ENCODE results near the gene NLRP5. TPM values are rescaled to one million over a fixed set of nuclear protein-coding genes. Genes with fewer than 3 reads are reported as not detected.

The NLRP5 gene
- total RNA-seq, 1 experiment from 2014 or later, result not detected

DNA sequence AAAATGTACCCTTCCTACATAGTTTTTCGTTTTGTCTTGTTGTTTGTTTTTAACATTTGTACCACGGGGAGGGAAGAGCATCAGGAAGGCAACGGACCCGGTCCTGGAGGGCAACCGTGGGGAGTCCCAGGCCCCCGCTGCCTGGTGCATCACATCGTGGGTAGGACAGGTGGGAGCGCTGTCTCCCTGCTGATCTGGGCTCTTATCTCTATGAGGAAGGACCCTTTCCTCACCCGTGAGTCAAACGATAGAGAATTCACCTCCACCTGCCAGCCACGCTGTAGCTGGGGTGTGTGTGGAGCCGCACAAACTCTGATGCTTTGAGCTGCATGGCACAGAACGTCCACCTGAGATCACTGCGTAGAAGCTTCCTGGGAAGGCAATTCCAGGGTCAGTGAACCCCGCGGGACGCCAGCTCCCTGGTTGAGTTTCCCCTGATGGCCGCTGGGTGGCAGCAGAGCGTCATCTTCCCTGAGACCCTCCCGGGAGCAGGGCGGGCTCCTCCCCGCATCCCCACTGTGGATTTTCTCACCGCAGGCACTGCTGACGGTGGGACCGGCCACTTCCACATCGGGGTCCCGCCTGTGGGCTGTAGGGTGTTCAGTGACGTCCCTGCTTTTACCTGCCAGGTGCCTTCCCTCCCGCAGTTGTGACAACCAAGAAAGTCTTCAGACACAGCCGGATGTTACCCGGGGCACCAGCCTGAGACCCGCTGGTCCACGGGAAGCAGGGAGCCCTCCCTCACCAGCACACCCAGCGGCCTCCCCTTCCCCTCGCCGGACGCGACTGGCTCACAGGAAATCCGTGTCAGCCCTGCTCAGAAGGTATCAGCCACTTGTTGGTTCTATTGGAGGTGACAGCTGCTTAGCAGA lies 79.8 kb downstream of the NLRP5 start:
- peak; percentile 67 for DNase-seq (ENCODE audit: low spot score)
- in situ Hi-C loops (cut with HindIII; ENCODE audit: low sequenced_read_pairs), result loop anchor here (25.0 kb wide), 1 partner anchor 271 kb away; no protein-coding TSS in a partner anchor

DNA sequence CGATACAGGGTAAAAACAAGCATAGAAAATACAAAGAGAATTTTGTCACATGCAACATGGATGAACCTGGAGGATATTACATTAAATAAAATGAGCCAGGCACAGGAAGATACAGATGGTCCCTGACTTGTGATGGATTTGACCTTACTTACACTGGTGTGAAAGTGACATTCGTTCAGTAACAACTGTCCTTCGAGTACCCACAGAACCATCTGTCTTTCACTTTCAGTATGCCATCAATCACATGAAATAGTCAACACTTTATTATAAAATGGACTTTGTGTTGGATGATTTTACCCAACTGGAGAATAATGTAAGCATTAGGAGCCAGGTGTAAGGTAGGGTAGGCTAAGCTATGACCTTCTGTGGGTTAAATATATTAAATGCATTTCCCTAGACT lies 83.1 kb downstream of the NLRP5 start:
- in situ Hi-C loops (cut with HindIII; ENCODE audit: low sequenced_read_pairs), result loop anchor here (25.0 kb wide), 1 partner anchor 268 kb away; no protein-coding TSS in a partner anchor
- DNase-seq (ENCODE audit: low spot score), result no peak

DNA sequence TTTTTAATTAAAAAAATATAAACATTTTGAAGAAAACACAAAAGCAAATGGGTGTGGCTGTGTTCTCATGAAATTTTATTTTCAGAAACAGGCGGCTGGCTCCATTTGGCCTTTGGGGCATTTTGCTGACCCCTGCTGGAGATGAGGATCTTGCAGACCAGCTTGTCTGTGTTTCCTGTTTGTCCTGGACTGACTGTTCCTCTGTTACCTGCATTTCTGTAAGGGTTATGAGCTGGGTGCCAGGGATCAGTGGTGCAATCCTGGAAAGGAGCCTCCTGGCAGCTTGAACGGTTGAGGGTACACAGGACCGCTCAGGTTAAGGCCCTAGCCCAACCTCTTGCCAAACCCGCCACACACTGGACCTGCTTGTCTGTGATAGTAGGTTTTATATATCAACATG lies 84.6 kb downstream of the NLRP5 start:
- in situ Hi-C loops (cut with HindIII; ENCODE audit: low sequenced_read_pairs), result loop anchor here (25.0 kb wide), 1 partner anchor 266 kb away; no protein-coding TSS in a partner anchor
- DNase-seq (ENCODE audit: low spot score), result no peak

DNA sequence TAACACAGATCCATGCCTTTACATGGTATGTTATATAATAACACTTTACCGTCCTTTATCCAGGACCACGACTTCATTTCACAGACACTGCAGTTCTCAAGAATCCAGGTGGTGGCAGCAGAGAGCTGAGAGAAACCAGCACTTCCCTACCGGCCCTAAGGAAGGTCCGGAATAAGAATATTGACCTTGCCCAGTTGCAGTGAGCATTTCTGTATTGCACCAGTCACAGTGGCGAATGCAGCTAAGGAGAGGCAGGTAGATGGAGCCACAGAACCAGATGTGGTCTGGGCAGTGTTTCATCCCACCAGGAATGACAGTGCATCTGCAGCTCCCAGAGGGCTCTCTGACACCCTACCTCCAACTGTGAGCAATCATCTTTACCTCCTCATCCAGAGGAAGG lies 89.9 kb downstream of the NLRP5 start:
- in situ Hi-C loops (cut with HindIII; ENCODE audit: low sequenced_read_pairs), result no loop called here
- DNase-seq (ENCODE audit: low spot score), result peak; percentile 57

DNA sequence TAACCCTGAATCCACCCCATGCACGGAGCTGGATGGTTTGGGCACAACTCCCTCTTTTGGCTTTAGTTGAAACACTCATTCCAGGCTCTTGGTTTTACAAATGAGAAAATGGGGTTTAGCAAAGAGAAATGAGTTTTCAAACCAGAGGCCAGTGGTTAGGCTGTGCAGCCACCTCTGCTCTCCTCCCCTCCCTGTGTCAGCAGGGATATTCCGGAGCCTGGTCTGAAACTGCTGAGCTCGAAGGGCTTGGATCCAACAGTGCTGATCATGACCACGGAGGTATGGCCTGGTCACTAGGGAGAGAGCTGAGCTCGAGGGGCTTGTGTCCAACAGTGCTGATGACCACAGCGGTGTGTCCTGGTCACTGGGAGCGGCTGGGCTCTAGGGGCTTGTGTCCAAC lies 93.0 kb downstream of the NLRP5 start:
- in situ Hi-C loops (cut with HindIII; ENCODE audit: low sequenced_read_pairs), result no loop called here
- DNase-seq (ENCODE audit: low spot score), result no peak

DNA sequence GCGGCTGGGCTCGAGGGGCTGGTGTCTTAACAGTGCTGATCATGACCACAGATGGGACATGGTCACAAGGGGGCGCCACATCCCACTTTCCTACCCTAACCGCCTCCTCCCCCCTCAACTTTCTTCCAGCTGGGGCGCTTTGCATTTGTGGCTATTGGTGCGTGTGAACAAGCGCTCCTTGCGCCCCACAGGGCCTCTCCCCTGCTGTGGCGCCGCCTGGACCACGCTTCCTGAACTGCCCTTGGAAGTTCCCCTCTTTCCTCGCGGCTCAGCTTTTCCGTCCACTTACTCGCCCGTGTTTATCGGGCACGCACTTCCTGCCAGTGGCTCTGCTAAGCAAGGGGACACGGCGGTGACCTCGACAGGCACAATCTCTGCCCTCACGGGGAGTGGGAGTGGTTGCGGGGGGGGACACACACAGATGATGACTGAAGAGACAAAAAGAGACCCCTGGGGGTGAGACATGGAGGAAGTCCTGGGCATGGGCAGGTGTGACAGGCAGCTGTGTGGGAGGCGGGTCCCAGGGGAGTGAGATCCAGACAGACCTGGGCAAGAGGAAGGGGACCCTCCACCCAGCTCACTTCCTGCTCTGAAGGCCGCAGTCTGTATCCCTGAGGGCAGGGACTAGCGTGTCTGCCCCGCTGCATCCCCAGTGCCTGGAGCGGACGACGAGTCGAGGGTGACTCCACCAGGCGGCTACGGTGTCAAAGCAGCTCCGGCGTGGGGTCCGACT lies 94.3 kb downstream of the NLRP5 start:
- DNase-seq (ENCODE audit: low spot score), result peak; percentile 44
- in situ Hi-C loops (cut with HindIII; ENCODE audit: low sequenced_read_pairs), result no loop called here

DNA sequence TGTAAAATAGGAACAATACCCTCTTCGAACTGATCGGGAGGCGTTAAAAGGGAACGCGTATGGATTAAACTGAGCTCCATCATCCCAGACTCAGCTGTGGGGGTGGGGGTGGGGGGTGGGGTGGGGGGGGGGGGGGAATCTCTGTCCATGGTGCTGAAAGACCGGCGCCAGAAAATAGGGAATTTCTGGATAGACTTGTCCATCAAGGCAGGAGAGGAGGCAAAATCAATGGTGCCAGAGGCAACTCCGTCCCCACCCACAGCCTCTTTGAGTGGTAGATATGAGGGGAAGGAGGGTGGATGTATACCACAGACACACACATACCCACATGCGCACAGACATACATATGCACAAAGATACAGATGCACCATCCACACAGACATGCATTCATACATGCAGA lies 97.1 kb downstream of the NLRP5 start:
- in situ Hi-C loops (cut with HindIII; ENCODE audit: low sequenced_read_pairs), result no loop called here
- no peak for DNase-seq (ENCODE audit: low spot score)

DNA sequence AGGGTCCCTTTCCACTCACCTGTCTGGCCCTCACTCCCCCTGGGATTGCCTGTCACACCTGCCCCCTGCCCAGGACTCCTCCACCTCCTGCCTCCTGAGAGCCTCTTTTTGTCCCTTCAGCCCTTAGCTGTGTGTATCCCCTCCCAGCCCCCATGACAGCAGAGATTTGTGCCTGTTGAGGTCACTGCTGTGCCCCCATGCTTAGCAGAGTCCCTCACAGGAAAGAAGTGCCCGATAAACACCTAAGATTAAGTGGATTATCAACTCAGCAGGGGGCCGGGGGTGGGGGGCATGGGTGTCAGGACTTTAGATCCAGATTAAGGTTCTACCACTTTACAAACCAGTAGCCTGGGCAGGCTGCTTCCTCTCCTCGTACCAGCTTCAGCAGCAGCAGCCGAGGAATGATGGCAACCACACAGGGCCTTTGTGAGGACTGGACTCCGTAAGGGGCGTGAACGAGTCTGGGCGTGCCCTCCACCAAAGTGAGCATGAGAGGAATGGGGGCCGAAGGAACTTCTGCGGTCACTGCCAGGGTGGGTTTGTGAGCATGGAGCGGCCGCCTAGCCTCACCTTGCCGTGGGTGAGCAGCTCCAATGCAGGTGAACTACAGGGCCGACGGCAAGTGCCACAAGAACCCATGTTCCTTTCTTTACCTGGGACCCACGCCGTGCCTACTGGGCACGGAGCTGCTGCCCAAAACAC lies 98.4 kb downstream of the NLRP5 start:
- DNase-seq (ENCODE audit: low spot score), result no peak
- in situ Hi-C loops (cut with HindIII; ENCODE audit: low sequenced_read_pairs), result no loop called here

DNA sequence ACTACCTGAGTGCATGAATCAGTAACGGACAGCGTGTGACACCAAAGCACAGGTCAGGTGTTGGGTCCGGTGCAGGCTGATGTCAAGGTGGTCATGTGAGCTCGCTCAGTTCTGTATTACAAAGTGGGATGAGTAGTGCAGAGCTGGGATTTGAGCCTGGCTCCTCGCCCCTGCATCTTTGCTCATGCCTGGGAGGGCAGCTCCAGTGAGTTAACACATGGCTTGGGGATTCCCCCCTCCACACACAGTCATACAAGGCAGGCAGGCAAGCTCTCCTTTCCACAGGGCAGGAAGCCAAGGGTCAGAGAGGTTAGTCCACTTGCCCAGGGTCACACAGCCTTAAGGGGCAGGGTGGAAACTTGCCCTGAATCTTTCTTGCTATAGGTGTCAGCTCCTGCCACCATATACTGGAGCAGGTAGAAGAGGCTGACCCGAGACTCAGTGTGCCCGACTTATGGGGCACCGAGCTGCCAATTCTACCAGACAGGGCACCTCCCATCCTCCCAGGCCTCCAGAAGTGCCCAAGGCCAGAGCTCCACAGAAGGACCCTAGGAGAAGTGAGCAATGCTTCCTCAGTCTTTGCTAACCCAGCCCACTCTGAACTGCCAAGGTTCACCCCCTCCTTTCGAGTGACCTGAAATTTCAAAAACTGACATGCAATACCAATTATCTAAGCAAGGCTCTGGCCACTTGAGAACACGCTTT lies 99.1 kb downstream of the NLRP5 start:
- in situ Hi-C loops (cut with HindIII; ENCODE audit: low sequenced_read_pairs), result no loop called here
- DNase-seq (ENCODE audit: low spot score), result no peak

DNA sequence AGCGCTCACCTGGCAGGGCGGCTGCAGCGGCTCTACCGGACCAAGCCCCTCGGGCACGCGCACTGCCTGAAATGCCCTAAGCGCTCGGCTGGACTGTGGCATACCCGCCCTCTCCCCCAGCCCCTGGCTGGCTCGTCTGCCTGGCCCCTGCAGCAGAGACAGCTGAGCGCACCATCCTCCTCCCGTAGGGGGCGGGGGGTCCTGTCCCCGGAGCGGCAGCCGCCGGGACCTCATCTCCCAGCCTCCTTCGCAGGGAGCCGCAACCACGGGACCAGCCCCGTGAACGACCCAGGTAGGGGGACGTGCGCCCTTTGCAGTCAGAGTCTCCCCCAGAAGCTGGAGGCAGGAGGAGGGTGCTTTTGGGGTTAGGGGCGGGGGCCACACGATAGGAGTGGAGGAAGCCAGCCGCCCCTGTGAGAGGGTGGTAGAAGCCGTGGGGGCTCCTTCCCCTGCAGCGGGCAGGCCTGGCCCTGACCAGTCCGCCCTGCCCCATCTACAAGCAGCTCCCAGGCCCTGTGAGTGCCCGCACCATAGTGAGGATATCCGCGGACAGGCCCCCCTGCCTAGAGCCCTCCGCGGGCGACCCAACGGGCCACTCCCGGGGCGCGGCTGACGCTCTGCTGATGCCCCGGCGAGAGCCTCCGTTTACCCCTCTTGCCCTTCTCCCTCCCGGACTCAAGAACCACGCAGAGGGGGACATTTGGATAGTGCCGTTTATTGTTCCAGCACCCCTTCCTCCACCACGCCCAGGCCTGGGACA lies 100.3 kb downstream of the NLRP5 start:
- in situ Hi-C loops (cut with HindIII; ENCODE audit: low sequenced_read_pairs), result no loop called here
- DNase-seq (ENCODE audit: low spot score), result no peak

DNA sequence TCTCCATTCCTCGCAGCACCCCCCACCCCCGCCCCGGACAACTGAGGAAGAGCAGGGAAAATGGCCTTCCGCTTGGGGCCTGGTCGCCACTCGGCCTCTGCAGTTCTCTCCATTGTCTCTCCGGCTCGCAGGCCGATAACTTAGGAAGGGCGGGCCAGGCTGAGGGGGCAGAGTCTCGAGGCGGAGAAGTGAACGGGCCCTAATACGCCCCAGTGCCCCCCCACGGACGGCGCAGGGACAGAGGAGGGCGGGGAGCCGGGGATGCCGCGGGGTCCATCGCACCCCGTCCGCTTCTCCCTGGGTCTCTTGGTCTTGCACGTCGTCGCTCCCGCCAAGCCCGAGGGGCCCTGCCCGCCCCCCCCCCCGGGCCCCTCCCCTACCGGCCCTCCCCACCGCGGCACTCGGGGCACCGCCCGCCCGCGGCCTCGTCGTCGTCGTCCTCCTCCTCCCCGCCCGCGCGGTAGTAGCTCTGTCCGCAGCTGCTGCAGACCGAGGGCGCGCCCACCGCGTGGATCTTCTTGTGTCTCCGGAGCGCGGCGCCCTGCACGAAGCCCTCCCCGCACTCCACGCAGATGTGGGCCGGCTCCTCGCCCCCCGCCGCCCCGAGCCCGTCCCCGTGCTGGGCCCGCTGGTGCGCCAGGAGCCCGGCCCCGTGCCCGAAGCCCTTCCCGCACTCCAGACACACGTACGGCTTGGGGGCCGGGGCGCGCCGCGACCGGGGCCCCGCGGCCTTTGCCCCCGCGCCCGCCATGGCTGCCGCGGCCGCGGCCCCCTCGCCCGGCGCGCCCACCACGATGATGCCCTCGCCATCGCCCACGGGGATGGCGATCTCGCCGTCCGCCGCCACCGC lies 101.3 kb downstream of the NLRP5 start:
- in situ Hi-C loops (cut with HindIII; ENCODE audit: low sequenced_read_pairs), result no loop called here
- DNase-seq (ENCODE audit: low spot score), result no peak

DNA sequence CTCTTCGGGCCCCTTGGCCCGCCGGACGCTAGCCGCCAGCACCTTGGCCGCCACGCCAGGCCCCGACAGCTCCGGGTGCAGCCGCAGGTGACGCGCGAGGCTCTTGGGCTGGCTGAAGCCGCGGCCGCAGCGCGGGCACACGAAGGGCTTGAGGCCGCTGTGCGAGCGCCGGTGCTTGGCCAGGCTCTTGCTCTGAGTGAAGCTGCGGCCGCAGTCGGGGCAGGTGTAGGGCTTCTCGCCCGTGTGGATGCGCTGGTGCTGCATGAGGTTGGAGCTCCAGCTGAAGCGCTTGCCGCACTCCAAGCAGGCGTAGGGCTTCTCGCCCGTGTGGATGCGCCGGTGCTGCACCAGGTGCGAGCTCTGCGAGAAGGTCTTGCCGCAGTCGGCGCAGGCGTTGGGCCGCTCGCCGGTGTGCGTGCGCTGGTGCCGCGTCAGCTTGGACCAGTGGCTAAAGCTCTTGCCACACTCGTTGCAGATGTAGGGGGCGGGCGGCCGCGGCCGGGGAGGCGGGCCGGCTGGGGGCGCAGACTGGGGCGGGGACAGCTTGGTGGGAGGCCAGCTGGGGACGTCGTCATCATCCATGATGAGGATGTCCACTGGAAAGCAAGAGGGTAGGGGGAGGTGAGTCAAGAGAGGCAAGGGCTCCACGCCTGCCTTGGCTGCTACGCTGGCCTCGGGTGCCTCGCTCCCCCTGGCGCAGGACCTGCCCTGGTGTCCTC lies 102.1 kb downstream of the NLRP5 start:
- DNase-seq (ENCODE audit: low spot score), result no peak

DNA sequence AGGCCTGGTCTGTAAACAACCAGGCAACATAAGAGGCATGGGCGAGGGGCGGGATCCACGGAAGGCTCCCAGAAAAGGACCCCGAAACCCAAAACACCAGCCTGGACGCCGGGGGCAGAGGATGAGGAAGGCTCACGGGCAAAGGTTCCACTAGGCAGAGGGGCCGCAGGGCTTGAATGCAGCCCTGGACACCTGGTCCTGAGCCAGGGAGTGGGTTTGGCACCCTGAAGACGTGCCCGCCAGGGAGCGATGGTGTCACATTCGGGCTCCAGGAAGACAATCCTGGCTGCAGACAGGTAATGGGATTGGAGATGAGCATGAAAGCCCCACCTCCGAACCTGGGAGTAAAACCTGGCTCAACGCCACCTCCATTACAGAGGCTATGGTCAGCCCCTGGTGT lies 102.8 kb downstream of the NLRP5 start:
- in situ Hi-C loops (cut with HindIII; ENCODE audit: low sequenced_read_pairs), result no loop called here
- no peak for DNase-seq (ENCODE audit: low spot score)

More for the DNA sequence above, 102.1 kb downstream of the NLRP5 start:
- in situ Hi-C loops (cut with HindIII; ENCODE audit: low sequenced_read_pairs), result no loop called here

DNA sequence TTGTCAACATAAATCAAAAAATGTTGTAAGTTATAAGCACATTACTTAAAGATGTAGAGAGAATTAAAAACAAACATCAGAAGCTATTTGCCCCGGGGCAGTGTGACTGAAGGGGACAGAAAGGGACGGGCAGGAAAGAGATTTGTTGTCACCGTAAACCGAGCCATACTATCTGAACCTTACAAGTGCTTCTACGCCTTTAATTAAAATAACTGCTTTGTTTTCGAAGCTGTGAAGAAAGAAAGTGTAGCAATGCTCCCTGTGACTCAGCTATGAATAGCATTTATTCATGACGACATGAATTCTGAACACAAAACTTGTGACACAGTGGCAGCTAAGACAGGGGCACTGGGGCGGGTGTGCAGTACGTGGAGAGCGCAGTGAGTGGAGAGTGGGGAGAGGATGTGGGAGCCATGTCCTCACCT lies 104.5 kb downstream of the NLRP5 start:
- in situ Hi-C loops (cut with HindIII; ENCODE audit: low sequenced_read_pairs), result no loop called here
- no peak for DNase-seq (ENCODE audit: low spot score)

DNA sequence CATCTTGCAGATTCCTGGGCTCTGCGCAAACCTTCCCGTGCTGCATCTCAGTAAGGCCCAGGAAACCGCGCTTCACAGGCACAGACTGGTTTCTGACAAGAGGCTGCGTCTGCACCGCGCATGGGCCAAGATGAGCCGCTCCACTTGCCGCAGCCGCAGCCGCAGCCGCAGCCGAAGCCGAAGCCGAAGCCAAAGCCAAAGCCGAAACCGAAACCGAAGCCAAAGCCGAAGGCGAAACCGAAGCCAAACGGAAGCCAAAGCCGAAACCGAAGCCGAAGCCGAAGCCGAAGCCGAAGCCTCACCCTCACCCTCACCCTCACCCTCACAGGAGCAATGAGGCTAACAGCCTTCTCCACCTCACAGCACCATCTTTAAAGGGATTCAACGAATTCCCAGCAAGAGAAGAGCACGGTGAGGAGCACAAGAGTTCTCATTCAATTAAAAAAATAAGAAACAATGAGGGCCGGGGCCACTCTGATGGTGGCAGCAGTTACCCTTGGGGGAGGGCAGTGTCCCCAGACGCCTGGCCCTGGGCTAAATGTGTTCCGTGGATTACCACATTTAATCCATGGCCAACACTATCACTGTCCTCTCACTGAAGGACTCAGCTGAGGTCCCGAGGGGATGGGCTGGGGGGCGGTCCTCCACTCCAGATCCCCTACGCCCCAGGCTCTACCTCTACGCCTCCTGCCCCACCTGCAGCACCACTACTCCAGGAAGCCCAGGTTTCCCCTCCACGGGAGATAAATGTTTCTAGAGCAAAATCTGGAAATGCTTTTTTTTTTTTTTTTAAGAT lies 105.4 kb downstream of the NLRP5 start:
- DNase-seq (ENCODE audit: low spot score), result no peak
- in situ Hi-C loops (cut with HindIII; ENCODE audit: low sequenced_read_pairs), result no loop called here
